GF-D8 (cell line): ENCODE measurements around the gene EYS.
"Not testable (repeated sequence)": the region's sequence is repeated elsewhere in the genome, so short reads cannot be mapped to it uniquely, and the experiment has no call there.

Experiments used
- DNase-seq: peaks from one replicate; lab custom pipeline; 2025; lab: John Stamatoyannopoulos, UW

The EYS gene

GRCh38 chr6:64037427-64037826 lies 1669.6 kb downstream of the EYS start:
- DNase-seq = no peak

GRCh38 chr6:64034910-64035655 lies 1671.9 kb downstream of the EYS start:
- DNase-seq = no peak

GRCh38 chr6:64034291-64034690 lies 1672.7 kb downstream of the EYS start:
- no peak for DNase-seq

GRCh38 chr6:64030950-64031618 lies 1675.9 kb downstream of the EYS start:
- DNase-seq = not testable (repeated sequence)

- DNase-seq = no peak
Measured at GRCh38 chr6:64023693-64024092, 1683.3 kb downstream of the EYS start.

GRCh38 chr6:64014595-64014994 lies 1692.4 kb downstream of the EYS start:
- no peak for DNase-seq

- no peak for DNase-seq
Measured at GRCh38 chr6:64013011-64013410, 1694.0 kb downstream of the EYS start.

GRCh38 chr6:64012351-64013001 lies 1694.5 kb downstream of the EYS start:
- DNase-seq = no peak

- no peak for DNase-seq
Measured at GRCh38 chr6:64010666-64011065, 1696.4 kb downstream of the EYS start.

- DNase-seq = no peak
Measured at GRCh38 chr6:64010010-64010409, 1697.0 kb downstream of the EYS start.

- DNase-seq = no peak
Measured at GRCh38 chr6:64006246-64006645, 1700.8 kb downstream of the EYS start.

- DNase-seq = no peak
Measured at GRCh38 chr6:64000818-64001491, 1706.1 kb downstream of the EYS start.

GRCh38 chr6:63999613-64000012 lies 1707.4 kb downstream of the EYS start:
- DNase-seq = no peak

- DNase-seq = no peak
Measured at GRCh38 chr6:63998991-63999390, 1708.0 kb downstream of the EYS start.

- no peak for DNase-seq
Measured at GRCh38 chr6:63997734-63998133, 1709.3 kb downstream of the EYS start.

GRCh38 chr6:63997221-63997620 lies 1709.8 kb downstream of the EYS start:
- no peak for DNase-seq

- no peak for DNase-seq
Measured at GRCh38 chr6:63985223-63985622, 1721.8 kb downstream of the EYS start.

- no peak for DNase-seq
Measured at GRCh38 chr6:63975699-63976098, 1731.3 kb downstream of the EYS start.

- no peak for DNase-seq
Measured at GRCh38 chr6:63968650-63969049, 1738.4 kb downstream of the EYS start.

- no peak for DNase-seq
Measured at GRCh38 chr6:63964366-63964765, 1742.7 kb downstream of the EYS start.

- no peak for DNase-seq
Measured at GRCh38 chr6:63963769-63964315, 1743.2 kb downstream of the EYS start.

GRCh38 chr6:63953336-63954021 lies 1753.5 kb downstream of the EYS start:
- not testable (repeated sequence) for DNase-seq
